ENCODE measurements around the gene PROM2. TPM values are rescaled to one million over a fixed set of nuclear protein-coding genes. Genes with fewer than 3 reads are reported as not detected.

PROM2 gene
- total RNA-seq, 1 donor from 2014 or later: 0.93 TPM

DNA sequence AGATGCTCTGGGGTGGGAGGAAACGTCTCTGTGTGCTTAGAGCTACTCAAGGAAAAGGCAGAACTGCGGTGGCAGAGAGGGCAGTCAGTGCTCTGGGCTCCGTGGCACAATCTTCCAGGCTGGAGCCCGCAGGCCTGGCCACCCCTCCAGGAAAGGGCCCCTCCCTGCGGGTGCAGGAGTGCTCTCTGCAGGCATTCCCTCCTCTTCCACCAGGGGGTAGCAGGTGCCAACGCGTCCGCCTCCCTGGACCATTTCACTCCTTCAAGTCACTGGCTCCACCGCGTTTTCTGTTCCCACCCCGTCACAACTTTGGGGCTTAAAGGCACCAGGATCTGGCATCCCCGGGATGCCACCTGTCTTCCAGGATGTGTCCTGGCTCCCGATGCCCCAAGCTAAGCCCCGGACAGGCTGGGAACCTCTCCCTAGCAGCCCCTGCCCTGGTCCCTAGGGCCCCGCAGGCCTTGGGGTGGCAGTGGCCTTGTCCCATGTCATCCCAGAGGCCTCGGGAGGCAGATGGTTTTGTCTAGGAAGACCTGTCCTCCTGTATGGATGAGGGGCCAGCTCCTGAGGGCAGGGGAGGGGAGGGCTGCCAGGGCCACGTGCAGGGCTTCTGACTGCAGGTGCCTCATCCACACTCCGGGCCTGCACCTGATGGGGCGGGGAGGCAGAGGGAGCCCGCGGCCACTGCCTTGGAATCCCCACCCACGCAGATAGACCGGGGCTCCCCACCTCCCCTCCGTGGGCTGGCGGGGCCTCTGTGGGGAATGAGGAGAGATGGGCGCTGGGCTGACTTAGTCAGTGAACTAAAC, 49.3 kb downstream of the PROM2 start:
- CTCF ChIA-PET: no interaction called here
- Mint-ChIP-seq H3K27ac (no peak overlapping the region), H3K4me3 (no peak overlapping the region), H3K4me1 (no peaks in the 10 kb centered on the region), H3K36me3 (ENCODE audit: low read depth) (no peaks in the 10 kb centered on the region), H3K9me3 (no peaks in the 10 kb centered on the region), H3K27me3 (no peaks in the 10 kb centered on the region)
- no peak for DNase-seq
- POLR2A ChIA-PET: no interaction called here
- TF ChIP-seq, protein P1, sequence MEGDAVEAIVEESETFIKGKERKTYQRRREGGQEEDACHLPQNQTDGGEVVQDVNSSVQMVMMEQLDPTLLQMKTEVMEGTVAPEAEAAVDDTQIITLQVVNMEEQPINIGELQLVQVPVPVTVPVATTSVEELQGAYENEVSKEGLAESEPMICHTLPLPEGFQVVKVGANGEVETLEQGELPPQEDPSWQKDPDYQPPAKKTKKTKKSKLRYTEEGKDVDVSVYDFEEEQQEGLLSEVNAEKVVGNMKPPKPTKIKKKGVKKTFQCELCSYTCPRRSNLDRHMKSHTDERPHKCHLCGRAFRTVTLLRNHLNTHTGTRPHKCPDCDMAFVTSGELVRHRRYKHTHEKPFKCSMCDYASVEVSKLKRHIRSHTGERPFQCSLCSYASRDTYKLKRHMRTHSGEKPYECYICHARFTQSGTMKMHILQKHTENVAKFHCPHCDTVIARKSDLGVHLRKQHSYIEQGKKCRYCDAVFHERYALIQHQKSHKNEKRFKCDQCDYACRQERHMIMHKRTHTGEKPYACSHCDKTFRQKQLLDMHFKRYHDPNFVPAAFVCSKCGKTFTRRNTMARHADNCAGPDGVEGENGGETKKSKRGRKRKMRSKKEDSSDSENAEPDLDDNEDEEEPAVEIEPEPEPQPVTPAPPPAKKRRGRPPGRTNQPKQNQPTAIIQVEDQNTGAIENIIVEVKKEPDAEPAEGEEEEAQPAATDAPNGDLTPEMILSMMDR (IDR thresholded peaks at IDR 0.05): no peak
- ATAC-seq (ENCODE audit: low read depth): no peak
- intact Hi-C loops (cut with micrococcal nuclease): no loop called here

GRCh38 chr2:95325026-95325425, 50.8 kb downstream of the PROM2 start:
- TF ChIP-seq, protein P1 (IDR thresholded peaks at IDR 0.05): no peak
- no peak for ATAC-seq (ENCODE audit: low read depth)
- no peak overlapping the region for H3K4me3 Mint-ChIP-seq
- intact Hi-C loops (cut with micrococcal nuclease): no loop called here
- no peak for DNase-seq
- POLR2A ChIA-PET: no interaction called here
- CTCF ChIA-PET: no interaction called here
- no peaks in the 10 kb centered on the region for H3K36me3 Mint-ChIP-seq (ENCODE audit: low read depth)
- H3K4me1 Mint-ChIP-seq: no peaks in the 10 kb centered on the region
- no peaks in the 10 kb centered on the region for H3K9me3 Mint-ChIP-seq
- H3K27me3 Mint-ChIP-seq: no peaks in the 10 kb centered on the region
- no peak overlapping the region for H3K27ac Mint-ChIP-seq

DNA sequence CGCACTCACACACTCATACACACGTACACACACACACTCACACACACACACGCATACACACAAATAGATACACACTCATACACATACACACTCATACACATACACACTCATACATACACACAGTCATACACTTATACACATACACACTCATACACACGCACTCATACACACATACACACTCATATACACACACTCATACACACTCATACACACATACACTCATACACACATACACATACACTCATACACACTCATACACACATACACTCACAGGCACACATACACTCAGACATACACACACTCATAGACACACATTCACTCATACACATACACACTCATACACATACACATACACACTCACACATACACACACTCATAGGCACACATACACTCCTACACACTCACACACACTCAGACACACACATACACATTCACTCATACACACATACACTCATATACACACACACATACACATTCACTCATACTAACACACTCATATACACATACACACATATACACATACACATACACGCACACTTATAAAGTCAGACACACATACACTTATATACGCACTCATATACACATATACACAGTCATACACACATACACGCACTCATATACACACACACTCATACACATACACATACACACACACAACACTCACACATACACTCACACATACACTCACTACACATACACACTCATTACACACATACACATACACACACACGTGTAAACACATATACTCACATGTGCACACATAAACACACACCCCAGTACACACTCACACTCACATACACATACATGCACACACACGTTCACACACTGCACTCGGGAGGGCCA, 51.6 kb downstream of the PROM2 start:
- no peaks in the 10 kb centered on the region for H3K36me3 Mint-ChIP-seq (ENCODE audit: low read depth)
- TF ChIP-seq, protein P1 (IDR thresholded peaks at IDR 0.05): no peak
- DNase-seq: no peak
- H3K27me3 Mint-ChIP-seq: no peaks in the 10 kb centered on the region
- POLR2A ChIA-PET: no interaction called here
- no peak overlapping the region for H3K27ac Mint-ChIP-seq
- no peak for ATAC-seq (ENCODE audit: low read depth)
- no peak overlapping the region for H3K4me3 Mint-ChIP-seq
- H3K9me3 Mint-ChIP-seq: no peaks in the 10 kb centered on the region
- intact Hi-C loops (cut with micrococcal nuclease): no loop called here
- no peaks in the 10 kb centered on the region for H3K4me1 Mint-ChIP-seq
- CTCF ChIA-PET: no interaction called here

DNA sequence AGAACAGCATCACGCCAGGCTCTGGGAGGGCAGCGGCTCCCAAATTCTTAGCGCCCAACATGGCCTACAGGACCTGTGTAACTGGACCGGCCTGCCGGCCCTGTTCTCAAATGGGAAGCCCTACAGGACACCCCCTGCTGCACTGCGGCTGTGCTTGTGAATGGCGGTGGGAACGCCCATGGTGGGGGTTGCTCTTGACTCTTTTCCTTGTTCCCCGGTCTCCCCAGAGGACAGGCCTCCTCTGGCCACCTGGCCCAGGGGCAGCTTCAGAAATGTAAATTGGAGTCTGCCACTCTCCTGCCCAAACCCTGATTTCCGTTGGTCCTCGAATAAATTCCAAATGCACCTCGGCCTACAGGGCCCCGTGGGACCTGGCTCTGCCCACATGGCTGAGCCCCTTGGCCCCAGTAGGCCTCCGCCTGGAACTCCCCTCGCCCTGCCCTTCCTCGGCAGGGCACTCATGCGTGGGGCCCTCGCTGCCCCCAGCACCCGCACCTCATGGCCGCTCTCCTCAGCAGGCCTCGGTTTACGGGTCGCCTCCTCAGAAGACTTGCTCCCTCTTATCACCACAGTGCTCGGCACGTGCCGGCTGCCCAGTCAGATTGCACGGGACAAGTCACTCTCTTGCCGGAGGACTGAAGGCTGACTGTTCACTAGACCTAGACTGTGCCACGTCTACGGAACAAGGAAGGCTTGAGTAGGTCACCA, 52.3 kb downstream of the PROM2 start:
- H3K9me3 Mint-ChIP-seq: no peaks in the 10 kb centered on the region
- no peak overlapping the region for H3K4me3 Mint-ChIP-seq
- no peak overlapping the region for H3K27ac Mint-ChIP-seq
- ChIA-PET POLR2A (no interaction called here), CTCF (no interaction called here)
- H3K4me1 Mint-ChIP-seq: no peaks in the 10 kb centered on the region
- DNase-seq (no peak), ATAC-seq (ENCODE audit: low read depth) (no peak)
- intact Hi-C loops (cut with micrococcal nuclease): no loop called here
- TF ChIP-seq, protein P1 (IDR thresholded peaks at IDR 0.05): no peak
- no peaks in the 10 kb centered on the region for H3K36me3 Mint-ChIP-seq (ENCODE audit: low read depth)
- H3K27me3 Mint-ChIP-seq: no peaks in the 10 kb centered on the region

- CTCF ChIA-PET: no interaction called here
- no peaks in the 10 kb centered on the region for H3K27me3 Mint-ChIP-seq
- intact Hi-C loops (cut with micrococcal nuclease): no loop called here
- H3K4me3 Mint-ChIP-seq: no peak overlapping the region
- POLR2A ChIA-PET: no interaction called here
- H3K36me3 Mint-ChIP-seq (ENCODE audit: low read depth): no peaks in the 10 kb centered on the region
- no peaks in the 10 kb centered on the region for H3K4me1 Mint-ChIP-seq
- H3K27ac Mint-ChIP-seq: no peak overlapping the region
- DNase-seq: no peak
- H3K9me3 Mint-ChIP-seq: no peaks in the 10 kb centered on the region
- TF ChIP-seq, protein P1 (IDR thresholded peaks at IDR 0.05): no peak
- no peak for ATAC-seq (ENCODE audit: low read depth)
Observed at GRCh38 chr2:95327861-95328260, 53.6 kb downstream of the PROM2 start.
